Keratinocyte (primary cell): ENCODE results near the gene NLGN1. TPM values are rescaled to one million over a fixed set of nuclear protein-coding genes. Genes with fewer than 3 reads are reported as not detected.

Experiments used
- DNase-seq: peaks from one replicate; pipeline ENCODE4 v3.0.0-alpha.2; 2011; ENCODE audit warnings: low read depth, missing footprints, low spot score
- FAIRE-seq: peaks from 2 replicates; lab custom pipeline; 2011; peaks lifted over from hg19 to GRCh38; lab: Jason Lieb, UNC
- H2AFZ ChIP-seq: 2 replicates; pipeline ENCODE4 v1.6.0; 2012; ENCODE audit warnings: low read length, control low read depth, inconsistent platforms; ENCODE audit not compliant: control insufficient read depth
- H3K27ac ChIP-seq: 2 replicates; pipeline ENCODE4 v1.5.1; 2011; ENCODE audit warnings: low read length; ENCODE audit not compliant: control insufficient read depth, insufficient read depth
- H3K27me3 ChIP-seq: 3 replicates; pipeline ENCODE4 v1.6.0; 2011; ENCODE audit warnings: low read length; ENCODE audit not compliant: control insufficient read depth, insufficient read depth; ENCODE audit errors: extremely low read depth
- H3K36me3 ChIP-seq, 2 experiments: 2 replicates in 1 of 2; 3 replicates in 1 of 2; pipeline ENCODE4 v1.5.1; 2011; ENCODE audit warnings: low read length in 2 of 2, mild to moderate bottlenecking in 1 of 2; ENCODE audit not compliant: control insufficient read depth in 2 of 2, insufficient read depth in 2 of 2; ENCODE audit errors: extremely low read depth in 1 of 2
- H3K4me1 ChIP-seq: 3 replicates; pipeline ENCODE4 v1.5.1; 2011; ENCODE audit warnings: low read length; ENCODE audit not compliant: control insufficient read depth, insufficient read depth; ENCODE audit errors: extremely low read depth
- H3K4me2 ChIP-seq: 3 replicates; pipeline ENCODE4 v1.6.0; 2011; ENCODE audit warnings: low read depth, low read length; ENCODE audit not compliant: control insufficient read depth, insufficient read depth; ENCODE audit errors: extremely low read depth
- H3K4me3 ChIP-seq, 3 experiments: fragments of 200-600 bp in 1 of 3; sonication (generic) in 1 of 3; 2 replicates in 2 of 3; 3 replicates in 1 of 3; pipeline ENCODE4 v1.5.1; 2011 to 2016; ENCODE audit warnings: low read length in 3 of 3, mild to moderate bottlenecking in 3 of 3, control low read depth in 2 of 3, inconsistent platforms in 1 of 3, low read depth in 1 of 3, mixed read lengths in 1 of 3, mixed run types in 1 of 3, moderate library complexity in 1 of 3; ENCODE audit not compliant: control insufficient read depth in 2 of 3, insufficient read depth in 2 of 3; ENCODE audit errors: extremely low read depth in 1 of 3
- H3K79me2 ChIP-seq: 2 replicates; pipeline ENCODE4 v1.6.0; 2012; ENCODE audit warnings: low read length; ENCODE audit not compliant: control insufficient read depth, insufficient read depth
- H3K9ac ChIP-seq: 3 replicates; pipeline ENCODE4 v1.6.0; 2011; ENCODE audit warnings: low read length; ENCODE audit not compliant: control insufficient read depth, insufficient read depth; ENCODE audit errors: extremely low read depth
- H3K9me1 ChIP-seq: 3 replicates; pipeline ENCODE4 v1.6.0; 2011; ENCODE audit warnings: low read length; ENCODE audit not compliant: control insufficient read depth, insufficient read depth; ENCODE audit errors: extremely low read depth
- H3K9me3 ChIP-seq: 2 replicates; pipeline ENCODE4 v1.5.1; 2012; ENCODE audit warnings: low read depth, low read length; ENCODE audit not compliant: control insufficient read depth
- H4K20me1 ChIP-seq: 3 replicates; pipeline ENCODE4 v1.6.0; 2011; ENCODE audit warnings: low read length; ENCODE audit not compliant: control insufficient read depth, insufficient read depth; ENCODE audit errors: extremely low read depth
- EZH2 ChIP-seq: IDR thresholded peaks from one replicate; pipeline ENCODE4 v1.6.1; 2012; ENCODE audit warnings: inconsistent platforms, mild to moderate bottlenecking, low read length, moderate library complexity
- dilution Hi-C: fragments of 300-500 bp; cut with MboI; formaldehyde crosslinking; loops from one replicate; pipeline ENCODE4 v1.7.0; 2020; ENCODE audit warnings: low sequenced_read_pairs; ENCODE audit not compliant: extremely low pct_ligation_motif_present
- polyA plus RNA-seq, 5 experiments: library from polyadenylated mRNA; depleted of rRNA in 3 of 5; stranded (reverse) in 3 of 5; stranded (forward) in 1 of 5; unstranded in 1 of 5; fragments of >200 nt; gene quantifications; 1 replicate in 1 of 5; 2 replicates in 3 of 5; 3 replicates in 1 of 5; pipeline versions ENCODE4 v1.2.1 to v1.2.3, GENCODE V29; 2011 to 2012; ENCODE audit warnings: missing spikeins in 2 of 5, low read depth in 1 of 5, low replicate concordance in 1 of 5
- TF ChIP-seq, protein P1 (sequence below), 3 experiments: IDR thresholded peaks in 1 of 3; conservative IDR thresholded peaks in 1 of 3; optimal IDR thresholded peaks in 1 of 3; 2 replicates in 2 of 3; 3 replicates in 1 of 3; pipeline versions ENCODE3 to v1.5.1; 2011; ENCODE audit warnings: low read length in 3 of 3, mild to moderate bottlenecking in 3 of 3, moderate library complexity in 2 of 3, control low read depth in 1 of 3, inconsistent platforms in 1 of 3; ENCODE audit not compliant: insufficient read depth in 2 of 3; ENCODE audit errors: extremely low read depth in 1 of 3

The NLGN1 gene
- polyA plus RNA-seq, 1 donor (not counting 4 experiments of a cell fraction or from before 2014, with no cell fraction given): not detected

DNA sequence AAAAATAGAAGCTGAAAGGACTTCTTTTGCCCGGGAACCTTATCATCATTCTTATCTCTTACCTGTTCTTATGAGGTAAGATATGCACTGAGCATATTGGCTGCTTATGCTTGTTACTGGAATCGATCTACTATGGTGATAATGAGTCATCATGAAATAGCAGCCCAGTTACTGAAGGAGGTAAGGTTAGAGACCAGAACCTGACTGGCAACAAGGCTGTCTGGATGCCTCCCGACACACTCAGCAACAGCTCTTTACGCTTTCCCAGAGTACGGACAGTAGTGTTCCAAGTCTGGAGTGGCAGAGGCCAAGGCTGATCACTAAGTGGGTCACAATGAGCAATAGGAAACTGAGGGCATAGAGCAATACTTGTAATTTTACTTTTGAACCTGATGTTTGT, 314.1 kb downstream of the NLGN1 start:
- no peak for TF ChIP-seq EZH2
- TF ChIP-seq, protein P1, sequence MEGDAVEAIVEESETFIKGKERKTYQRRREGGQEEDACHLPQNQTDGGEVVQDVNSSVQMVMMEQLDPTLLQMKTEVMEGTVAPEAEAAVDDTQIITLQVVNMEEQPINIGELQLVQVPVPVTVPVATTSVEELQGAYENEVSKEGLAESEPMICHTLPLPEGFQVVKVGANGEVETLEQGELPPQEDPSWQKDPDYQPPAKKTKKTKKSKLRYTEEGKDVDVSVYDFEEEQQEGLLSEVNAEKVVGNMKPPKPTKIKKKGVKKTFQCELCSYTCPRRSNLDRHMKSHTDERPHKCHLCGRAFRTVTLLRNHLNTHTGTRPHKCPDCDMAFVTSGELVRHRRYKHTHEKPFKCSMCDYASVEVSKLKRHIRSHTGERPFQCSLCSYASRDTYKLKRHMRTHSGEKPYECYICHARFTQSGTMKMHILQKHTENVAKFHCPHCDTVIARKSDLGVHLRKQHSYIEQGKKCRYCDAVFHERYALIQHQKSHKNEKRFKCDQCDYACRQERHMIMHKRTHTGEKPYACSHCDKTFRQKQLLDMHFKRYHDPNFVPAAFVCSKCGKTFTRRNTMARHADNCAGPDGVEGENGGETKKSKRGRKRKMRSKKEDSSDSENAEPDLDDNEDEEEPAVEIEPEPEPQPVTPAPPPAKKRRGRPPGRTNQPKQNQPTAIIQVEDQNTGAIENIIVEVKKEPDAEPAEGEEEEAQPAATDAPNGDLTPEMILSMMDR (optimal IDR thresholded peaks at IDR 0.05 in 1 of 3, IDR thresholded peaks at IDR 0.05 in 1 of 3, conservative IDR thresholded peaks at IDR 0.05 in 1 of 3; ENCODE audit: extremely low read depth in 1 of 3, insufficient read depth in 2 of 3, low read length in 3 of 3): no peak
- dilution Hi-C loops: no loop called here

DNA sequence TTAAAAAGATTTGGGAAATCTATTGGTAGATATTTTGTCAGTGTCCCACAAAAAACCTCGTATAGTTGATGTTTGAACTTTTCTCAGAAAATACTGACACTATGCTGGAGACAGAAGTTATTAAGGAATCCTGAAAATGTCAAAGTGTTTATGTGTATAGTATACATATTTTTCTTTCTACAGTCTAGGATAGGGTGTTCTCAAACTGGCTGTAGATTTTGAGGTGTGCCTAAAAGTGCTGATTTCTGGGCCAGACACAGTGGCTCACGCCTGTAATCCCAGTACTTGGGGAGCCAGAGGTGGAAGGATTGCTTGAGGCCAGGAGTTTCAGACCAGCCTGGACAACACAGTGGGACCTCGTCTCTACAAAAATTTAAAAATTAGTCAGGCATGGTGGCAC, 322.0 kb downstream of the NLGN1 start:
- Histone ChIP-seq H4K20me1 (no peaks in the 10 kb centered on the region), H3K9me3 (no peaks in the 10 kb centered on the region), H3K27me3 (no peaks in the 10 kb centered on the region), H3K4me3 (no peak overlapping the region), H3K36me3 (no peaks in the 10 kb centered on the region), H3K4me2 (no peak overlapping the region), H3K9me1 (no peaks in the 10 kb centered on the region), H3K4me1 (no peaks in the 10 kb centered on the region), H3K27ac (no peak overlapping the region), H3K9ac (no peak overlapping the region), H3K79me2 (no peaks in the 10 kb centered on the region), H2AFZ (no peak overlapping the region)
- FAIRE-seq: no peak
- no peak for DNase-seq
- no peak for TF ChIP-seq EZH2
- TF ChIP-seq, protein P1 (optimal IDR thresholded peaks at IDR 0.05 in 1 of 3, IDR thresholded peaks at IDR 0.05 in 1 of 3, conservative IDR thresholded peaks at IDR 0.05 in 1 of 3; ENCODE audit: extremely low read depth in 1 of 3, insufficient read depth in 2 of 3, low read length in 3 of 3): no peak
- dilution Hi-C loops: no loop called here

More for the DNA sequence above, 314.1 kb downstream of the NLGN1 start:
- Histone ChIP-seq H3K9me1 (no peaks in the 10 kb centered on the region), H3K9me3 (no peaks in the 10 kb centered on the region), H4K20me1 (no peaks in the 10 kb centered on the region), H3K9ac (no peak overlapping the region), H3K4me2 (no peak overlapping the region), H3K36me3 (no peaks in the 10 kb centered on the region), H3K4me3 (no peak overlapping the region), H3K27ac (no peak overlapping the region), H3K27me3 (no peaks in the 10 kb centered on the region), H3K79me2 (no peaks in the 10 kb centered on the region), H3K4me1 (peaks cover 2% of the 10 kb centered on the region), H2AFZ (peak overlapping the region; percentile 76)
- DNase-seq: no peak
- no peak for FAIRE-seq
